Liver (tissue), 9 donors: ENCODE measurements around the gene CBX6. TPM values are rescaled to one million over a fixed set of nuclear protein-coding genes. Genes with fewer than 3 reads are reported as not detected.

Source experiments
- DNase-seq: peaks from one replicate; pipeline ENCODE4 v3.0.0-alpha.2; 2017; ENCODE audit warnings: low spot score
- H3K27ac ChIP-seq, 2 donors: one replicate each; pipeline ENCODE4 v1.7.0; 2013; ENCODE audit warnings: inconsistent platforms in 2 of 2, low read length in 2 of 2, control low read depth in 1 of 2, low read depth in 1 of 2, mild to moderate bottlenecking in 1 of 2
- H3K27me3 ChIP-seq, 4 donors: one replicate each; pipeline versions ENCODE4 v1.6.1 to v1.7.0; 2013; ENCODE audit warnings: low read length in 3 of 4, inconsistent platforms in 1 of 4, mild to moderate bottlenecking in 1 of 4, moderate library complexity in 1 of 4; ENCODE audit not compliant: control insufficient read depth in 4 of 4, insufficient read depth in 4 of 4
- H3K36me3 ChIP-seq, 4 donors: one replicate each; pipeline versions ENCODE4 v1.6.1 to v1.7.0; 2013; ENCODE audit warnings: low read length in 3 of 4, mild to moderate bottlenecking in 3 of 4, low read depth in 1 of 4, moderate library complexity in 1 of 4; ENCODE audit not compliant: control insufficient read depth in 4 of 4, insufficient read depth in 3 of 4
- H3K4me1 ChIP-seq, 4 donors: one replicate each; pipeline versions ENCODE4 v1.6.1 to v1.7.0; 2013; ENCODE audit warnings: low read length in 3 of 4, mild to moderate bottlenecking in 3 of 4, moderate library complexity in 1 of 4; ENCODE audit not compliant: control insufficient read depth in 4 of 4, insufficient read depth in 4 of 4
- H3K4me3 ChIP-seq, 3 donors: one replicate each; pipeline versions ENCODE4 v1.6.1 to v1.7.0; 2013; ENCODE audit warnings: low read length in 3 of 3, control low read depth in 1 of 3, low read depth in 1 of 3, mild to moderate bottlenecking in 1 of 3
- H3K9ac ChIP-seq, 2 donors: one replicate each; pipeline ENCODE4 v1.7.0; 2013; ENCODE audit warnings: low read length in 2 of 2, mild to moderate bottlenecking in 2 of 2, moderate library complexity in 2 of 2, control low read depth in 1 of 2, low read depth in 1 of 2
- H3K9me3 ChIP-seq, 4 donors: one replicate each; pipeline versions ENCODE4 v1.6.1 to v1.7.0; 2013; ENCODE audit warnings: low read length in 3 of 4; ENCODE audit not compliant: control insufficient read depth in 4 of 4
- EGR1 ChIP-seq, 2 donors: IDR thresholded peaks; 2 replicates each; pipeline ENCODE4 v1.6.1; 2016 to 2018; ENCODE audit warnings: antibody characterized with exemption in 2 of 2, low read depth in 2 of 2
- FOXA1 ChIP-seq: IDR thresholded peaks from 2 replicates; pipeline ENCODE4 v1.6.1; 2016; ENCODE audit warnings: antibody characterized with exemption
- FOXA2 ChIP-seq: IDR thresholded peaks from 2 replicates; pipeline ENCODE4 v1.6.1; 2016; ENCODE audit warnings: antibody characterized with exemption
- GABPA ChIP-seq, 2 donors: IDR thresholded peaks in 1 of 2; conservative IDR thresholded peaks in 1 of 2; 2 replicates each; pipeline ENCODE4 v1.6.1; 2016; ENCODE audit warnings: antibody characterized with exemption in 2 of 2, mild to moderate bottlenecking in 1 of 2, moderate library complexity in 1 of 2
- HNF4G ChIP-seq: IDR thresholded peaks from 2 replicates; pipeline ENCODE4 v1.6.1; 2016; ENCODE audit warnings: antibody characterized with exemption
- JUND ChIP-seq, 2 donors: IDR thresholded peaks; 2 replicates each; pipeline ENCODE4 v1.6.1; 2016; ENCODE audit warnings: antibody characterized with exemption in 2 of 2
- NR2F2 ChIP-seq: IDR thresholded peaks from 2 replicates; pipeline ENCODE4 v1.6.1; 2016; ENCODE audit warnings: antibody characterized with exemption
- RAD21 ChIP-seq, 2 donors: IDR thresholded peaks; 2 replicates each; pipeline ENCODE4 v1.6.1; 2016; ENCODE audit warnings: antibody characterized with exemption in 2 of 2, mild to moderate bottlenecking in 2 of 2
- RXRA ChIP-seq, 2 donors: IDR thresholded peaks; 2 replicates each; pipeline ENCODE4 v1.6.1; 2017 to 2018; ENCODE audit warnings: antibody characterized with exemption in 2 of 2, mild to moderate bottlenecking in 1 of 2
- SP1 ChIP-seq: IDR thresholded peaks from 2 replicates; pipeline ENCODE4 v1.6.1; 2018; ENCODE audit warnings: antibody characterized with exemption, mild to moderate bottlenecking
- YY1 ChIP-seq: IDR thresholded peaks from 2 replicates; pipeline ENCODE4 v1.6.1; 2016; ENCODE audit warnings: antibody characterized with exemption, mild to moderate bottlenecking
- ZBTB33 ChIP-seq: IDR thresholded peaks from 2 replicates; pipeline ENCODE4 v1.6.1; 2016; ENCODE audit warnings: antibody characterized with exemption
- WGBS: extraction: QIAGEN DNeasy Blood & Tissue Kit; methylation state at CpG from one replicate; pipeline ENCODE4 v1.1.7; 2013; 5-methylcytosine and 5-hydroxymethylcytosine counted together
- polyA plus RNA-seq, 2 donors: library from polyadenylated mRNA; stranded (reverse) in 1 of 2; unstranded in 1 of 2; fragments of 200-250 nt in 1 of 2; fragments of >200 nt in 1 of 2; fragmentation: Nextera tagmentation in 1 of 2; extraction: Ambion mirVana in 1 of 2; gene quantifications; one replicate each; pipeline versions ENCODE4 v1.2.1 to v1.2.3, GENCODE V29; 2013 to 2015
- total RNA-seq, 2 donors: library from RNA; depleted of rRNA; stranded (reverse); fragments of >200 nt; gene quantifications; one replicate each; pipeline ENCODE4 v1.2.3, GENCODE V29; 2014
- TF ChIP-seq, protein P1 (sequence below): IDR thresholded peaks from 2 replicates; pipeline ENCODE4 v1.6.1; 2016; ENCODE audit warnings: antibody characterized with exemption
- TF ChIP-seq, protein P2 (sequence below): IDR thresholded peaks from 2 replicates; pipeline ENCODE4 v1.6.1; 2016; ENCODE audit warnings: antibody characterized with exemption
- TF ChIP-seq, protein P3 (sequence below): fragments of 150-350 bp; IDR thresholded peaks from 2 replicates; pipeline ENCODE4 v1.5.1; 2017; ENCODE audit warnings: improper control_type of control experiment, low read depth, low read length; ENCODE audit not compliant: missing input control
- donor health status: healthy.
- donor health status: healthy.
- donor health status: healthy.
- donor health status: healthy.
- donor health status: healthy.

CBX6 gene
- total and polyA plus RNA-seq, 4 donors = 7.3 to 11.0 (median 10.2) TPM

- TF ChIP-seq RXRA (IDR thresholded peaks at IDR 0.05) = no peak
- no peak for TF ChIP-seq FOXA2
- no peak for TF ChIP-seq SP1
- no peak overlapping the region for H3K4me3 ChIP-seq
- H3K4me1 ChIP-seq = peaks cover 0 to 3% (median 0%) of the 10 kb centered on the region in 4 donors
- no peak overlapping the region for H3K27ac ChIP-seq
- no peak overlapping the region for H3K9ac ChIP-seq
- no peaks in the 10 kb centered on the region for H3K9me3 ChIP-seq
- peaks cover 0 to 7% (median 0%) of the 10 kb centered on the region in 4 donors for H3K36me3 ChIP-seq
- DNase-seq = no peak
- 92% methylated on average over 12 of the region's 12 CpGs for WGBS
- no peaks in the 10 kb centered on the region for H3K27me3 ChIP-seq
Observed at GRCh38 chr22:38863531-38864131, 8.4 kb downstream of the CBX6 start.

GRCh38 chr22:38862375-38863329 lies 9.4 kb downstream of the CBX6 start:
- no peak for TF ChIP-seq FOXA1
- TF ChIP-seq JUND (IDR thresholded peaks at IDR 0.05) = no peak
- no peak for TF ChIP-seq YY1
- TF ChIP-seq, protein P1, sequence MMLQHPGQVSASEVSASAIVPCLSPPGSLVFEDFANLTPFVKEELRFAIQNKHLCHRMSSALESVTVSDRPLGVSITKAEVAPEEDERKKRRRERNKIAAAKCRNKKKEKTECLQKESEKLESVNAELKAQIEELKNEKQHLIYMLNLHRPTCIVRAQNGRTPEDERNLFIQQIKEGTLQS = no peak
- TF ChIP-seq FOXA2 = no peak
- TF ChIP-seq, protein P2, sequence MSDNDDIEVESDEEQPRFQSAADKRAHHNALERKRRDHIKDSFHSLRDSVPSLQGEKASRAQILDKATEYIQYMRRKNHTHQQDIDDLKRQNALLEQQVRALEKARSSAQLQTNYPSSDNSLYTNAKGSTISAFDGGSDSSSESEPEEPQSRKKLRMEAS = no peak
- TF ChIP-seq, protein P3, sequence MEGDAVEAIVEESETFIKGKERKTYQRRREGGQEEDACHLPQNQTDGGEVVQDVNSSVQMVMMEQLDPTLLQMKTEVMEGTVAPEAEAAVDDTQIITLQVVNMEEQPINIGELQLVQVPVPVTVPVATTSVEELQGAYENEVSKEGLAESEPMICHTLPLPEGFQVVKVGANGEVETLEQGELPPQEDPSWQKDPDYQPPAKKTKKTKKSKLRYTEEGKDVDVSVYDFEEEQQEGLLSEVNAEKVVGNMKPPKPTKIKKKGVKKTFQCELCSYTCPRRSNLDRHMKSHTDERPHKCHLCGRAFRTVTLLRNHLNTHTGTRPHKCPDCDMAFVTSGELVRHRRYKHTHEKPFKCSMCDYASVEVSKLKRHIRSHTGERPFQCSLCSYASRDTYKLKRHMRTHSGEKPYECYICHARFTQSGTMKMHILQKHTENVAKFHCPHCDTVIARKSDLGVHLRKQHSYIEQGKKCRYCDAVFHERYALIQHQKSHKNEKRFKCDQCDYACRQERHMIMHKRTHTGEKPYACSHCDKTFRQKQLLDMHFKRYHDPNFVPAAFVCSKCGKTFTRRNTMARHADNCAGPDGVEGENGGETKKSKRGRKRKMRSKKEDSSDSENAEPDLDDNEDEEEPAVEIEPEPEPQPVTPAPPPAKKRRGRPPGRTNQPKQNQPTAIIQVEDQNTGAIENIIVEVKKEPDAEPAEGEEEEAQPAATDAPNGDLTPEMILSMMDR = no peak
- no peak for TF ChIP-seq SP1
- TF ChIP-seq RXRA (IDR thresholded peaks at IDR 0.05) = no peak
- no peak for TF ChIP-seq RAD21 (IDR thresholded peaks at IDR 0.05)
- TF ChIP-seq HNF4G = no peak
- no peak for TF ChIP-seq ZBTB33
- no peak for TF ChIP-seq GABPA (IDR thresholded peaks at IDR 0.05 in 1 of 2, conservative IDR thresholded peaks at IDR 0.05 in 1 of 2)
- TF ChIP-seq NR2F2 = no peak
- TF ChIP-seq EGR1 (IDR thresholded peaks at IDR 0.05; ENCODE audit: low read depth in 2 of 2) = no peak
- Histone ChIP-seq H3K4me1 (peaks cover 0 to 3% (median 0%) of the 10 kb centered on the region in 4 donors), H3K27me3 (no peaks in the 10 kb centered on the region), H3K9ac (no peak overlapping the region), H3K9me3 (no peaks in the 10 kb centered on the region), H3K36me3 (peaks cover 0 to 7% (median 0%) of the 10 kb centered on the region in 4 donors), H3K27ac (no peak overlapping the region), H3K4me3 (no peak overlapping the region)
- WGBS = 78% methylated on average over 14 of the region's 14 CpGs
- no peak for DNase-seq
